ENCODE results near the gene IL1RAP. TPM values are rescaled to one million over a fixed set of nuclear protein-coding genes. Genes with fewer than 3 reads are reported as not detected.

The IL1RAP gene
- total RNA-seq, 4 donors from 2014 or later: 4.5 to 13.9 (median 5.2) TPM

DNA sequence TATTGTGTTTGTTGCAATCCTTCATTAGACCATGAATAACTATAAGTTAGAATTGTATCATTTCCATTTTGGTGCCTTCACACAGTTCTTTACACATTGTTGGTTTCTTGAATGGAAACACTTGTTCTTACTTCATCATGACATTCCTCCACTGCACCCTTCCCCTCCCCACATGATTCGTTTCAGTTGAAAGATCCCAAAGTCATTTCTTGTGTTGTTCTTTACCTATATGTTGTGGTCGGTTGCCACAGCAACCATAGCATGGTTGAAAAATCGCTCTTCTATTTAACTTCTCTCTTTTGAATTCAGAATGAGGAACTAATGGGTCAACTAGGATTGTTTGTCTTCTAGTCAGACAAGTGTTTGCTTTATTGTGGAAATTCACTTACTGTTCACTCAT, 103.3 kb downstream of the IL1RAP start:
- Histone ChIP-seq H3K9me3 (no peaks in the 10 kb centered on the region), H3K27me3 (no peaks in the 10 kb centered on the region), H3K36me3 (no peaks in the 10 kb centered on the region), H3K27ac (replicated peaks in 1 of 4) (no peak overlapping the region), H3K4me1 (no peaks in the 10 kb centered on the region), H3K4me3 (no peak overlapping the region)
- no peak for DNase-seq (ENCODE audit: extremely low spot score)
- intact Hi-C loops (cut with DNase I): no loop called here
- TF ChIP-seq EP300 (IDR thresholded peaks at IDR 0.05) (no peak), POLR2AphosphoS5 (IDR thresholded peaks at IDR 0.05) (no peak), POLR2A (IDR thresholded peaks at IDR 0.05; ENCODE audit: low read depth) (no peak)
- TF ChIP-seq, protein P1, sequence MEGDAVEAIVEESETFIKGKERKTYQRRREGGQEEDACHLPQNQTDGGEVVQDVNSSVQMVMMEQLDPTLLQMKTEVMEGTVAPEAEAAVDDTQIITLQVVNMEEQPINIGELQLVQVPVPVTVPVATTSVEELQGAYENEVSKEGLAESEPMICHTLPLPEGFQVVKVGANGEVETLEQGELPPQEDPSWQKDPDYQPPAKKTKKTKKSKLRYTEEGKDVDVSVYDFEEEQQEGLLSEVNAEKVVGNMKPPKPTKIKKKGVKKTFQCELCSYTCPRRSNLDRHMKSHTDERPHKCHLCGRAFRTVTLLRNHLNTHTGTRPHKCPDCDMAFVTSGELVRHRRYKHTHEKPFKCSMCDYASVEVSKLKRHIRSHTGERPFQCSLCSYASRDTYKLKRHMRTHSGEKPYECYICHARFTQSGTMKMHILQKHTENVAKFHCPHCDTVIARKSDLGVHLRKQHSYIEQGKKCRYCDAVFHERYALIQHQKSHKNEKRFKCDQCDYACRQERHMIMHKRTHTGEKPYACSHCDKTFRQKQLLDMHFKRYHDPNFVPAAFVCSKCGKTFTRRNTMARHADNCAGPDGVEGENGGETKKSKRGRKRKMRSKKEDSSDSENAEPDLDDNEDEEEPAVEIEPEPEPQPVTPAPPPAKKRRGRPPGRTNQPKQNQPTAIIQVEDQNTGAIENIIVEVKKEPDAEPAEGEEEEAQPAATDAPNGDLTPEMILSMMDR (IDR thresholded peaks at IDR 0.05): no peak
- WGBS: 74% methylated on average over 3 of the region's 3 CpGs

- DNase-seq (ENCODE audit: extremely low spot score): no peak
- Histone ChIP-seq H3K27me3 (no peaks in the 10 kb centered on the region), H3K4me3 (no peak overlapping the region), H3K27ac (replicated peaks in 1 of 4) (no peak overlapping the region), H3K4me1 (no peaks in the 10 kb centered on the region), H3K9me3 (no peaks in the 10 kb centered on the region), H3K36me3 (peaks cover 0 to 2% (median 0%) of the 10 kb centered on the region in 4 donors)
- 73% methylated on average over 8 of the region's 8 CpGs for WGBS
- intact Hi-C loops (cut with DNase I): no loop called here
- TF ChIP-seq POLR2A (IDR thresholded peaks at IDR 0.05; ENCODE audit: low read depth): no peak
- TF ChIP-seq, protein P1 (IDR thresholded peaks at IDR 0.05): no peak
- TF ChIP-seq POLR2AphosphoS5 (IDR thresholded peaks at IDR 0.05): no peak
- no peak for TF ChIP-seq EP300 (IDR thresholded peaks at IDR 0.05)
These were observed 104.6 kb downstream of the IL1RAP start for GRCh38 chr3:190618330-190619030.

DNA sequence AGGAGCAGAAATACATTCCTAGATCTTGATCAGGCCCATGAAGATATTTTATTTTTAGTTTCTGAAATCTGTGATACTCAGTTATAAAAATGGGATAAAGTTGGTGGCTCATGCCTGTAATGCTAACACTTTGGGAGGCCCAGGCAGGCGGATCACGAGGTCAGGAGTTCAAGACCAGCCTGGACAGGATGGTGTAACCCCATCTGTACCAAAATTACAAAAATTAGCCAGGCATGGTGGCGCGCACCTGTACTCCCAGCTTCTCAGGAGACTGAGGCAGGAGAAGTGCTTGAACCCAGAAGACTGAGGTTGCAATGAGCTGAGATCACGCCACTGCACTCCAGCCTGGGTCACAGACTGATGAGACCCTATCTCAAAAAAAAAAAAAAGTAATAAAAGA, 105.5 kb downstream of the IL1RAP start:
- intact Hi-C loops (cut with DNase I): no loop called here
- Histone ChIP-seq H3K4me1 (no peaks in the 10 kb centered on the region), H3K9me3 (no peaks in the 10 kb centered on the region), H3K36me3 (peaks cover 0 to 6% (median 2%) of the 10 kb centered on the region in 4 donors), H3K4me3 (no peak overlapping the region), H3K27ac (replicated peaks in 1 of 4) (no peak overlapping the region), H3K27me3 (no peaks in the 10 kb centered on the region)
- TF ChIP-seq POLR2AphosphoS5 (IDR thresholded peaks at IDR 0.05): no peak
- no peak for TF ChIP-seq POLR2A (IDR thresholded peaks at IDR 0.05; ENCODE audit: low read depth)
- 74% methylated on average over 5 of the region's 5 CpGs for WGBS
- DNase-seq (ENCODE audit: extremely low spot score): no peak

- Histone ChIP-seq H3K4me1 (no peaks in the 10 kb centered on the region), H3K27ac (replicated peaks in 1 of 4) (no peak overlapping the region), H3K9me3 (no peaks in the 10 kb centered on the region), H3K36me3 (peaks cover 0 to 10% (median 4%) of the 10 kb centered on the region in 4 donors), H3K4me3 (no peak overlapping the region), H3K27me3 (no peaks in the 10 kb centered on the region)
- DNase-seq (ENCODE audit: extremely low spot score): no peak
- TF ChIP-seq POLR2AphosphoS5 (IDR thresholded peaks at IDR 0.05): no peak
- no peak for TF ChIP-seq POLR2A (IDR thresholded peaks at IDR 0.05; ENCODE audit: low read depth)
- TF ChIP-seq, protein P1 (IDR thresholded peaks at IDR 0.05): no peak
- no peak for TF ChIP-seq EP300 (IDR thresholded peaks at IDR 0.05)
- WGBS: 76% methylated on average over 2 of the region's 2 CpGs
- intact Hi-C loops (cut with DNase I): no loop called here
These were observed 105.9 kb downstream of the IL1RAP start for GRCh38 chr3:190619761-190620160.

GRCh38 chr3:190620886-190621608, 107.2 kb downstream of the IL1RAP start:
- Histone ChIP-seq H3K36me3 (peaks cover 0 to 12% (median 6%) of the 10 kb centered on the region in 4 donors), H3K4me3 (no peak overlapping the region), H3K27ac (replicated peaks in 1 of 4) (no peak overlapping the region), H3K9me3 (no peaks in the 10 kb centered on the region), H3K4me1 (no peaks in the 10 kb centered on the region), H3K27me3 (no peaks in the 10 kb centered on the region)
- 66% methylated on average over 1 of the region's 1 CpG for WGBS
- TF ChIP-seq POLR2A (IDR thresholded peaks at IDR 0.05; ENCODE audit: low read depth): no peak
- TF ChIP-seq, protein P1 (IDR thresholded peaks at IDR 0.05): no peak
- no peak for TF ChIP-seq POLR2AphosphoS5 (IDR thresholded peaks at IDR 0.05)
- TF ChIP-seq EP300 (IDR thresholded peaks at IDR 0.05): no peak
- no peak for DNase-seq (ENCODE audit: extremely low spot score)
- intact Hi-C loops (cut with DNase I): no loop called here

All from esophagus muscularis mucosa (tissue), 4 donors.